Lower leg skin (tissue), 3 donors: ENCODE data around the gene ROGDI.

Source experiments
- CTCF ChIP-seq, 3 donors: fragments of 450-650 bp; IDR thresholded peaks; one replicate each; pipeline ENCODE4 v1.5.1; 2016; ENCODE audit warnings: antibody characterized with exemption in 3 of 3, mild to moderate bottlenecking in 3 of 3, moderate library complexity in 2 of 3
- POLR2A ChIP-seq, 2 donors: fragments of 450-650 bp; IDR thresholded peaks; one replicate each; pipeline ENCODE4 v1.6.1; 2016 to 2017; ENCODE audit warnings: antibody characterized with exemption in 2 of 2, mild to moderate bottlenecking in 1 of 2, moderate library complexity in 1 of 2

- TF ChIP-seq CTCF (IDR thresholded peaks at IDR 0.05) (no peak), POLR2A (IDR thresholded peaks at IDR 0.05) (no peak)
Measured at GRCh38 chr16:4801962-4802658, at the start of gene ROGDI.
